AG09319 (cell line): ENCODE measurements around the gene KCNT2.

Experiments
- DNase-seq: peaks from one replicate; pipeline ENCODE4 v3.0.0-alpha.2; 2010; ENCODE audit warnings: low read depth; ENCODE audit errors: extremely low read depth
- TF ChIP-seq, protein P1 (sequence below): IDR thresholded peaks from 2 replicates; pipeline ENCODE4 v1.5.1; 2011; ENCODE audit warnings: low read depth, mild to moderate bottlenecking, inconsistent platforms, low read length, moderate library complexity

The KCNT2 gene

DNA sequence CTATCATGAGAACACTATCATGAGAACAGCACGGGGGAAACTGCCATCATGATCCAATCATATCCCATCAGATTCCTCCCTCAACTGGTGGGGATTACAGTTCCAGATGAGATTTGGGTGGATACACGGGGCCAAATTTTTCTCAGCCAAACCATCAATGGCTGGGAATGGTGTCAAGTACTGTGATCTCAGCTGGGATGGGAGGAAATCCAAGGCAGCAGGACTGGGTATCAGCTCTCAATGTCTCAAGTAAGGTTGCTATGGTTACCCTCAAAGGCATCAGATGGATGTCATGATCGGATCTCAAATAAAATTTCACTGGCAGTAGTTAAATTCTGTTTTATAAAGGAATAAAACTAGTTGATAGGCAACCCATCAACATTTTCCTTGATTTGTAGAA, 399.0 kb downstream of the KCNT2 start:
- TF ChIP-seq, protein P1, sequence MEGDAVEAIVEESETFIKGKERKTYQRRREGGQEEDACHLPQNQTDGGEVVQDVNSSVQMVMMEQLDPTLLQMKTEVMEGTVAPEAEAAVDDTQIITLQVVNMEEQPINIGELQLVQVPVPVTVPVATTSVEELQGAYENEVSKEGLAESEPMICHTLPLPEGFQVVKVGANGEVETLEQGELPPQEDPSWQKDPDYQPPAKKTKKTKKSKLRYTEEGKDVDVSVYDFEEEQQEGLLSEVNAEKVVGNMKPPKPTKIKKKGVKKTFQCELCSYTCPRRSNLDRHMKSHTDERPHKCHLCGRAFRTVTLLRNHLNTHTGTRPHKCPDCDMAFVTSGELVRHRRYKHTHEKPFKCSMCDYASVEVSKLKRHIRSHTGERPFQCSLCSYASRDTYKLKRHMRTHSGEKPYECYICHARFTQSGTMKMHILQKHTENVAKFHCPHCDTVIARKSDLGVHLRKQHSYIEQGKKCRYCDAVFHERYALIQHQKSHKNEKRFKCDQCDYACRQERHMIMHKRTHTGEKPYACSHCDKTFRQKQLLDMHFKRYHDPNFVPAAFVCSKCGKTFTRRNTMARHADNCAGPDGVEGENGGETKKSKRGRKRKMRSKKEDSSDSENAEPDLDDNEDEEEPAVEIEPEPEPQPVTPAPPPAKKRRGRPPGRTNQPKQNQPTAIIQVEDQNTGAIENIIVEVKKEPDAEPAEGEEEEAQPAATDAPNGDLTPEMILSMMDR, result no peak
- no peak for DNase-seq

DNA sequence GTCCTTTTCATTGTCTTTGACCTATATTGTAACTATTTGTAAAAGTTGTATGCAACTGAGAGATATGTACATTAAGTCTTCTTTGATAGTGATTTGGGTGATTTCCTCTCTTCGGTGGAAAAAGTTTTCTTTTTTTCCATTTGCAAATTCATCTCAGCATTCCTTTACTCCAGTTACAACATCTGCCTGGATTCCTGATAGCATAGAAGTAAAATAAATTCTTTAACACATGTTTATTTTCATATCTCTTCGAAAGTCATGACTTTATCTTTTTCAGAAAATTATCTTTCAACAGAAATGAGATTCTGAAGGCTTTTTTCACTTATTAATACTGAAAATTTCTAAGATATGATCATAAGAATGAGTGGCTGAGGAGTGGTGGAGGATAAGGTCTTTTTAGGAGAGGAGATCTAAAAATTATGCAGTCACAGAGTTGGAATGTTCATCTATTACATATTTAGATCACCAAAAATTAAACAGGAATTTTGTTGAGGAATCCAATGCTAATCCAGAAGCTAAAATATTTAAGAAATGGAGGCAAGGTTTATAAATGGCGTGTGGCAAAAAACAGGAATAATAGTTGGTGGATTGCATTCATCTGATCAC, 400.5 kb downstream of the KCNT2 start:
- TF ChIP-seq, protein P1, result no peak
- no peak for DNase-seq

DNA sequence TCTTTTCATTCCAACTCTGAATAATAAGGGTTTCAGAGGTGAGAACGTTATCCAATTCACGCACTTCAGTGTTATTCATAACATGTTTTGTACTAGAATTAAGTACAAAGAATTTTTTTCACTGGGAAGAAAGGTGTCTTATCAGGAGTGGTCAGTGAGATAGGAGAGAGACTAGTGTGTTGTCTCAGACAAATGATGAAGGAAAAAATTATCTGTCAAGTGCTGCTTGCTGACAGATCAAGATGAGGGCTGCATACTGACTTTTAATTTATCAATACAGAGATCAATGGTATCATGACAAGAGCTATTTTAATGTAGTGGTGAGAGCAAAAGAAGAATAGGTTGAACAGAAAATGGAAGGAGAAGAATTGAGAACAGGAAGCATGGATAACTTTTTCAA, 402.4 kb downstream of the KCNT2 start:
- TF ChIP-seq, protein P1, result no peak
- no peak for DNase-seq

DNA sequence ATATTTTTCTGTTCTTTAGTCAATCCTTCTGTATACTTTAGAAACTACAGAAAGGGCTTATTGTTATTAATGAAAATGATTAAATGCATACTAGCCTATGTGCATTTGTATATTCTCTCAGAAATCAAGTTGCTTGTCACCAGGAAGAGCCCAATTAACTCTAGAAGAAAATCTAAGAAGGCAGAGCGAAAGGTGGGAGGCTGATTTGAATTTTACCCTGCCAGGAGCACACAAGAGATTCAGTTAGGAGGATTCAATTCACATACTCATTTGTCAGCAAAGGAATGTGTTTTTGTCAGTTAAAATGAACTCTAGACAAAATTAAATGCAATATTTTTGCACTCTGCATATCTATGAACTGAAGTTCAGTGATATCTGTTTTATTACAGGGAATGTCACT, 411.8 kb downstream of the KCNT2 start:
- DNase-seq, result no peak

DNA sequence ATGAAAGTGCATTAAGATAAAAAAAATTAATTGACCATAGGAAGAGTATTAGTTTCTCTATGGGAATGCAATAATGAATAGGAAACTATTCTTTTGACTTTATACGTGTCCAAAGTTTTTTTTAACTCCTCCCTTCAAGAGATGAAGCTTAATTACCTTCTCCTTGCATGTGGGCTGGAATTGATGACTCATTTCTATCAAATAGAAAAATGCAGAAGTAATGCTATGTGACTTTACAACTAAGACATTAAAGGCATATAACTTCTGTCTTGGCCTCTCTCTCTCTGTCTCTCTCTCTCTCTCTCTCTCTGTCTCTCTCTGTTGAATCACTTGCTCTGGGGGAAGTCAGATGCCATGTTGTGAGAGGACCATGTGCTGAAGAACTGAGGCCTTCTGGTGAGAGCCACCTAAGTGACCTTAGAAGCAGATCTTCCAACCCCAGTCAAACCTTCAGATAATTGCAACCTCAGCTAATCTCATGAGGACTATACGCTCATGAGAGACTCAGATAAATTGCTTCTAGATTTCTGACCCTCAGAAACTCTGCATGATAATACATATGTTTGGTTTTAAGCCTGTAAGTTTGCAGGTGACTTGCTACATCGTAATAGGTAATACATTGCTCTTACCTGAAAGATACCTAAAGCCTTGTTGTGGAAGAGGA, 414.2 kb downstream of the KCNT2 start:
- no peak for DNase-seq
- TF ChIP-seq, protein P1, result no peak

More for the DNA sequence above, 411.8 kb downstream of the KCNT2 start:
- TF ChIP-seq, protein P1, result no peak

DNA sequence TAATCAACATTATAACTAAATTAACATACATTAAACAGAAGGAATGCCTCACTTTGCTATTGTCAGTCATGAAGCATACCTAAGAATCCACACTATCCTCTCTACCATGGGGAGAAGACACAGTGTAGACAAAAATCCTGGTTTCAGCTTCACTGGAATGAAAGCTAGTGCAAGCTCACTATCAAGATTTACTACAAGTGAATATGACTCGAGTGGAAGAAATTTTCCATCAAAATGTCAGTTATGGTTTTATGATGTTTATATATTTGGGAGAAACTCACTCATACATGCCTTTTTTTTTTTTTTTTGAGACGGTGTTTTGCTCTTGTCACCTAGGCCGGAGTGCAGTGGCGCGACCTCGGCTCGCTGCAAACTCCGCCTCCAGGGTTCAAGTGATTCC, 424.3 kb downstream of the KCNT2 start:
- DNase-seq, result no peak

DNA sequence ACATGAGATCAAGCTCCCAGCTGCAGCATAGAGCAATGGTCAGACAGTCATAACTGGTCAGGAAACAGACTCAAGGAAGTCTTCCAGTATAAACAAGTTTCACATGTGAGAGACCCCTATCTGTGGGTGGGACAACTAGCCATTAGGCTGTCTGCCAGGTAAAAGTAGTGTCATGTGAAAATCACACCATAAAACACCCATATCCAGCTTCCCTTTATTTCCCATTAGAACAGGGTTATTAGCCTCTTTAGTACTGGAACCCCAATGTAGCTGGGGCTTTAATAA, 426.7 kb downstream of the KCNT2 start:
- TF ChIP-seq, protein P1, result no peak
- DNase-seq, result no peak

More for the DNA sequence above, 424.3 kb downstream of the KCNT2 start:
- TF ChIP-seq, protein P1, result no peak
